ENCODE data around the gene SPTSSB.

SPTSSB gene

GRCh38 chr3:161369531-161369930 lies 1.8 kb downstream of the SPTSSB start:
- DNase-seq (ENCODE audit: extremely low read depth, insufficient read length), result no peak
- no peak overlapping the region for H3K4me3 ChIP-seq (replicated peaks; ENCODE audit: low read depth, low read length)

GRCh38 chr3:161366094-161366493 lies 5.2 kb downstream of the SPTSSB start:
- Histone ChIP-seq H3K27me3 (replicated peaks; ENCODE audit: control insufficient read depth, insufficient read depth, low read length) (no peaks in the 10 kb centered on the region; the same call in 1 of the 2 replicates), H3K4me3 (replicated peaks; ENCODE audit: low read depth, low read length) (no peak overlapping the region), H3K36me3 (ENCODE audit: control insufficient read depth, insufficient read depth, low read length) (no peaks in the 10 kb centered on the region)
- no peak for TF ChIP-seq CTCF (IDR thresholded peaks at IDR 0.05; ENCODE audit: insufficient read depth, low read length, poor library complexity, severe bottlenecking)
- DNase-seq (ENCODE audit: extremely low read depth, insufficient read length), result no peak

More at GRCh38 chr3:161369531-161369930, 1.8 kb downstream of the SPTSSB start:
- H3K27me3 ChIP-seq (replicated peaks; ENCODE audit: control insufficient read depth, insufficient read depth, low read length), result no peaks in the 10 kb centered on the region; the same call in 1 of the 2 replicates
- no peak for TF ChIP-seq CTCF (IDR thresholded peaks at IDR 0.05; ENCODE audit: insufficient read depth, low read length, poor library complexity, severe bottlenecking)
- H3K36me3 ChIP-seq (ENCODE audit: control insufficient read depth, insufficient read depth, low read length), result no peaks in the 10 kb centered on the region

GRCh38 chr3:161358488-161358887 lies 12.8 kb downstream of the SPTSSB start:
- Histone ChIP-seq H3K27me3 (replicated peaks; ENCODE audit: control insufficient read depth, insufficient read depth, low read length) (no peaks in the 10 kb centered on the region), H3K36me3 (ENCODE audit: control insufficient read depth, insufficient read depth, low read length) (no peaks in the 10 kb centered on the region), H3K4me3 (replicated peaks; ENCODE audit: low read depth, low read length) (no peak overlapping the region)
- no peak for TF ChIP-seq CTCF (IDR thresholded peaks at IDR 0.05; ENCODE audit: insufficient read depth, low read length, poor library complexity, severe bottlenecking)
- DNase-seq (ENCODE audit: extremely low read depth, insufficient read length), result no peak

- no peak overlapping the region for H3K4me3 ChIP-seq (replicated peaks; ENCODE audit: low read depth, low read length)
- TF ChIP-seq CTCF (IDR thresholded peaks at IDR 0.05; ENCODE audit: insufficient read depth, low read length, poor library complexity, severe bottlenecking), result no peak
- H3K36me3 ChIP-seq (ENCODE audit: control insufficient read depth, insufficient read depth, low read length), result no peaks in the 10 kb centered on the region
- no peaks in the 10 kb centered on the region for H3K27me3 ChIP-seq (replicated peaks; ENCODE audit: control insufficient read depth, insufficient read depth, low read length)
- no peak for DNase-seq (ENCODE audit: extremely low read depth, insufficient read length)
These were observed 15.0 kb downstream of the SPTSSB start for GRCh38 chr3:161356287-161356686.

GRCh38 chr3:161355508-161355907 lies 15.8 kb downstream of the SPTSSB start:
- H3K36me3 ChIP-seq (ENCODE audit: control insufficient read depth, insufficient read depth, low read length), result no peaks in the 10 kb centered on the region
- H3K27me3 ChIP-seq (replicated peaks; ENCODE audit: control insufficient read depth, insufficient read depth, low read length), result no peaks in the 10 kb centered on the region
- no peak for TF ChIP-seq CTCF (IDR thresholded peaks at IDR 0.05; ENCODE audit: insufficient read depth, low read length, poor library complexity, severe bottlenecking)
- no peak for DNase-seq (ENCODE audit: extremely low read depth, insufficient read length)
- H3K4me3 ChIP-seq (replicated peaks; ENCODE audit: low read depth, low read length), result no peak overlapping the region

GRCh38 chr3:161354554-161354953 lies 16.8 kb downstream of the SPTSSB start:
- no peak for DNase-seq (ENCODE audit: extremely low read depth, insufficient read length)
- H3K4me3 ChIP-seq (replicated peaks; ENCODE audit: low read depth, low read length), result no peak overlapping the region
- no peak for TF ChIP-seq CTCF (IDR thresholded peaks at IDR 0.05; ENCODE audit: insufficient read depth, low read length, poor library complexity, severe bottlenecking)
- H3K27me3 ChIP-seq (replicated peaks; ENCODE audit: control insufficient read depth, insufficient read depth, low read length), result no peaks in the 10 kb centered on the region
- no peaks in the 10 kb centered on the region for H3K36me3 ChIP-seq (ENCODE audit: control insufficient read depth, insufficient read depth, low read length)
